ENCODE measurements around the gene TESK2.

GRCh38 chr1:45334308-45335245 lies 156.4 kb downstream of the TESK2 start:
- TF ChIP-seq, protein P1, sequence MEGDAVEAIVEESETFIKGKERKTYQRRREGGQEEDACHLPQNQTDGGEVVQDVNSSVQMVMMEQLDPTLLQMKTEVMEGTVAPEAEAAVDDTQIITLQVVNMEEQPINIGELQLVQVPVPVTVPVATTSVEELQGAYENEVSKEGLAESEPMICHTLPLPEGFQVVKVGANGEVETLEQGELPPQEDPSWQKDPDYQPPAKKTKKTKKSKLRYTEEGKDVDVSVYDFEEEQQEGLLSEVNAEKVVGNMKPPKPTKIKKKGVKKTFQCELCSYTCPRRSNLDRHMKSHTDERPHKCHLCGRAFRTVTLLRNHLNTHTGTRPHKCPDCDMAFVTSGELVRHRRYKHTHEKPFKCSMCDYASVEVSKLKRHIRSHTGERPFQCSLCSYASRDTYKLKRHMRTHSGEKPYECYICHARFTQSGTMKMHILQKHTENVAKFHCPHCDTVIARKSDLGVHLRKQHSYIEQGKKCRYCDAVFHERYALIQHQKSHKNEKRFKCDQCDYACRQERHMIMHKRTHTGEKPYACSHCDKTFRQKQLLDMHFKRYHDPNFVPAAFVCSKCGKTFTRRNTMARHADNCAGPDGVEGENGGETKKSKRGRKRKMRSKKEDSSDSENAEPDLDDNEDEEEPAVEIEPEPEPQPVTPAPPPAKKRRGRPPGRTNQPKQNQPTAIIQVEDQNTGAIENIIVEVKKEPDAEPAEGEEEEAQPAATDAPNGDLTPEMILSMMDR (conservative IDR thresholded peaks at IDR 0.05; ENCODE audit: low read length): peak; percentile 61
- TF ChIP-seq EZH2phosphoT487 (IDR thresholded peaks at IDR 0.05; ENCODE audit: borderline replicate concordance): no peak
